Ishikawa (cell line): ENCODE results near the gene SYCP2L.

Experiments
- CEBPB ChIP-seq: IDR thresholded peaks from 2 replicates; pipeline ENCODE4 v1.6.1; 2012
- EP300 ChIP-seq: IDR thresholded peaks from 2 replicates; pipeline ENCODE4 v1.6.1; 2012; ENCODE audit warnings: borderline replicate concordance
- NFIC ChIP-seq: IDR thresholded peaks from 2 replicates; pipeline ENCODE4 v1.6.1; 2012
- USF1 ChIP-seq: IDR thresholded peaks from 2 replicates; pipeline ENCODE4 v1.6.1; 2012
- ZBTB7A ChIP-seq: IDR thresholded peaks from 2 replicates; pipeline ENCODE4 v1.6.1; 2012; ENCODE audit warnings: low read depth

GRCh38 chr6:10979603-10980002 is 92.8 kb downstream of the SYCP2L start:
- TF ChIP-seq USF1 = no peak
- TF ChIP-seq CEBPB = no peak
- TF ChIP-seq NFIC = no peak
- TF ChIP-seq ZBTB7A = no peak
- TF ChIP-seq EP300 = no peak
